Lung (tissue), 12 donors: ENCODE data around the gene GPR55. TPM values are rescaled to one million over a fixed set of nuclear protein-coding genes. Genes with fewer than 3 reads are reported as not detected.

Source experiments
- ATAC-seq: fragments of 200-7000 bp; cut with Tn5 transposase; one replicate; pipeline ENCODE4 v1.9.1; 2020; ENCODE audit warnings: moderate number of reproducible peaks; ENCODE audit not compliant: insufficient read depth, low FRiP score
- DNase-seq, 3 donors: peaks; one replicate each; pipeline ENCODE4 v3.0.0-alpha.2; 2013 to 2017
- H3K27ac ChIP-seq, 2 donors: one replicate each; pipeline ENCODE4 v1.5.1; 2013; ENCODE audit warnings: mild to moderate bottlenecking in 2 of 2, moderate library complexity in 2 of 2, control low read depth in 1 of 2, inconsistent platforms in 1 of 2, low read depth in 1 of 2, low read length in 1 of 2
- H3K27me3 ChIP-seq, 3 donors: one replicate each; pipeline ENCODE4 v1.5.1; 2013; ENCODE audit warnings: low read length in 2 of 3; ENCODE audit not compliant: control insufficient read depth in 3 of 3, insufficient read depth in 3 of 3
- H3K36me3 ChIP-seq, 4 donors: one replicate each; pipeline ENCODE4 v1.5.1; 2013; ENCODE audit warnings: low read length in 4 of 4, mild to moderate bottlenecking in 1 of 4, moderate library complexity in 1 of 4; ENCODE audit not compliant: control insufficient read depth in 4 of 4, insufficient read depth in 4 of 4
- H3K4me1 ChIP-seq, 5 donors: one replicate each; pipeline ENCODE4 v1.5.1; 2013; ENCODE audit warnings: low read length in 5 of 5, mild to moderate bottlenecking in 2 of 5, moderate library complexity in 1 of 5; ENCODE audit not compliant: control insufficient read depth in 5 of 5, insufficient read depth in 5 of 5
- H3K4me3 ChIP-seq: one replicate; pipeline ENCODE4 v1.5.1; 2013; ENCODE audit warnings: mild to moderate bottlenecking, control low read depth, moderate library complexity
- H3K9ac ChIP-seq, 2 donors: one replicate each; pipeline ENCODE4 v1.5.1; 2013; ENCODE audit warnings: low read length in 2 of 2, control low read depth in 1 of 2; ENCODE audit not compliant: insufficient read depth in 1 of 2
- H3K9me3 ChIP-seq, 4 donors: one replicate each; pipeline ENCODE4 v1.5.1; 2013; ENCODE audit warnings: low read length in 3 of 4, mild to moderate bottlenecking in 1 of 4, moderate library complexity in 1 of 4; ENCODE audit not compliant: control insufficient read depth in 4 of 4, insufficient read depth in 3 of 4
- CTCF ChIP-seq: IDR thresholded peaks from 2 replicates; pipeline ENCODE4 v1.5.1; 2012; ENCODE audit warnings: mild to moderate bottlenecking; ENCODE audit errors: control extremely low read depth, extremely low read depth
- WGBS, 2 donors: extraction: QIAGEN DNeasy Blood & Tissue Kit; methylation state at CpG; one replicate each; pipeline ENCODE4 v1.1.7; 2013; 5-methylcytosine and 5-hydroxymethylcytosine counted together
- polyA plus RNA-seq, 2 donors: library from polyadenylated mRNA; stranded (reverse); fragments of 200-250 nt; gene quantifications; one replicate each; pipeline ENCODE4 v1.2.1, GENCODE V29; 2013
- total RNA-seq, 2 donors: library from RNA; depleted of rRNA in 1 of 2; stranded (reverse); fragments of >200 nt in 1 of 2; gene quantifications; one replicate each; pipeline ENCODE4 v1.2.1, GENCODE V29; 2014 to 2021
- donor health status: control.
- donor health status: control.
- donor health status: Bipolar disorder and iron deficiency.
- donor health status: healthy.
- donor health status: DM: yes; HTN: yes; CAD: no.

The GPR55 gene
- total and polyA plus RNA-seq, 4 donors: 0.18 to 0.58 (median 0.29) TPM

GRCh38 chr2:230930149-230930780, 5.2 kb upstream of the GPR55 start:
- no peak for DNase-seq
- no peaks in the 10 kb centered on the region for H3K36me3 ChIP-seq
- WGBS, 2 donors: 56 to 77% methylated on average over 7 of the region's 7 CpGs
- no peak for TF ChIP-seq CTCF
- no peaks in the 10 kb centered on the region for H3K9me3 ChIP-seq
- H3K4me1 ChIP-seq: peaks cover 0 to 6% (median 0%) of the 10 kb centered on the region in 5 donors
- H3K4me3 ChIP-seq: no peak overlapping the region
- no peaks in the 10 kb centered on the region for H3K27me3 ChIP-seq
- no peak overlapping the region for H3K27ac ChIP-seq
- no peak for ATAC-seq
- H3K9ac ChIP-seq: no peak overlapping the region

- no peak overlapping the region for H3K27ac ChIP-seq
- H3K27me3 ChIP-seq: no peaks in the 10 kb centered on the region
- no peak for DNase-seq
- H3K9me3 ChIP-seq: no peaks in the 10 kb centered on the region
- H3K4me3 ChIP-seq: no peak overlapping the region
- WGBS, 2 donors: 82 to 88% methylated on average over 10 of the region's 10 CpGs
- no peaks in the 10 kb centered on the region for H3K36me3 ChIP-seq
- H3K4me1 ChIP-seq: peaks cover 0 to 6% (median 0%) of the 10 kb centered on the region in 5 donors
- ATAC-seq: no peak
- H3K9ac ChIP-seq: no peak overlapping the region
- TF ChIP-seq CTCF: no peak
Measured at GRCh38 chr2:230929381-230930148, 4.5 kb upstream of the GPR55 start.

GRCh38 chr2:230928701-230929380, 3.8 kb upstream of the GPR55 start:
- H3K27me3 ChIP-seq: no peaks in the 10 kb centered on the region
- peaks cover 0 to 6% (median 0%) of the 10 kb centered on the region in 5 donors for H3K4me1 ChIP-seq
- no peak for DNase-seq
- H3K9me3 ChIP-seq: no peaks in the 10 kb centered on the region
- no peak overlapping the region for H3K27ac ChIP-seq
- WGBS, 2 donors: 89 to 94% methylated on average over 12 of the region's 12 CpGs
- H3K4me3 ChIP-seq: no peak overlapping the region
- no peak for ATAC-seq
- no peaks in the 10 kb centered on the region for H3K36me3 ChIP-seq
- no peak overlapping the region for H3K9ac ChIP-seq
- TF ChIP-seq CTCF: no peak
